NB4 (cell line): ENCODE data around the gene ITLN1.

ENCODE experiments used
- MYC ChIP-seq: IDR thresholded peaks from 2 replicates; pipeline ENCODE4 v1.6.1; 2011; ENCODE audit warnings: low read depth, low read length
- POLR2A ChIP-seq: IDR thresholded peaks from 2 replicates; pipeline ENCODE4 v1.6.1; 2011; ENCODE audit warnings: mild to moderate bottlenecking; ENCODE audit not compliant: insufficient read length; ENCODE audit errors: extremely low read depth
- TF ChIP-seq, protein P1 (sequence below): IDR thresholded peaks from one replicate; pipeline ENCODE4 v1.5.1; 2012; ENCODE audit warnings: low read depth, low read length
- TF ChIP-seq, protein P2 (sequence below): IDR thresholded peaks from 2 replicates; pipeline ENCODE4 v1.6.1; 2011; ENCODE audit warnings: low read depth, low read length

DNA sequence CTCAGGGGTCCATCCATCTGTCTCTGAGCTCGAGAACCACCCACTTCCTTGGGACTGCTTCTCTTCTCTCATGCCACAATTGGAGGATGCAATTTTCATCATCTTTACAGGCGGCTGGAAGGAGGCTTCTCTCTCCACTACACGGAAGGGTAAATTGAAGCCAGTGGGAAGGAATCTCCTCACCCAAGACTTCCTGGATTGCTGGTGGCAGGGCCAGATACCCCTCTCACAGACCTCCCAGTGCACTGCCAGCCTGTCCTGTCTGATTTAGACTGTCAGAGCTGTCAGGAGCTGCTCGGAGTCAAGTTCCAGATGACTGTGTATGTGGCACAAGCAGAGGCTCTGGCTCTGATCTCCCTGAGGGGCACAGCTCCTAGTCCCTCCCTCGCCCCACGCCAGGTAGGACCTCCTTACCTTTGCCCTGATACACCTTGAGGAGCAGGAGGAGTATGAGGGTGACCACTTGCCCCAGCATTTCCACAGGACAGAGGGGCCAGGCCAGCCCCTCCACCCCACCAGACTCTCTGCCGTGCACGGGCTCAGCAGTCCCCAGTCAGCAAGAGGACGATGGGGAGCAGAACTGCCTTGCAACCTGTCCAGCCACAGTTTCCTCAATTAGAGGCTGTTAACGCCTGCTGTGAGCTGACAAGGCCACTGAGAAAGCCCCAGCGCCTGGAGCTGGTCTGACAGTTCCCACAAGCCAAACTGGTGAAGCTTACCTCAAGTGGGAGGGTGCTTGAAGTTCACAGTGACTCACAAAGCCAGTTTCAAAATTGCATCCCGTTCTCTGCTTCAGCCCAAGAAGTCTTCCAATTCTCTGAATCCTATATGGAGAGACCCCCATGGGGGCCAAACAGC, 22.5 kb downstream of the ITLN1 start, which contains the start of gene CD244:
- TF ChIP-seq, protein P1, sequence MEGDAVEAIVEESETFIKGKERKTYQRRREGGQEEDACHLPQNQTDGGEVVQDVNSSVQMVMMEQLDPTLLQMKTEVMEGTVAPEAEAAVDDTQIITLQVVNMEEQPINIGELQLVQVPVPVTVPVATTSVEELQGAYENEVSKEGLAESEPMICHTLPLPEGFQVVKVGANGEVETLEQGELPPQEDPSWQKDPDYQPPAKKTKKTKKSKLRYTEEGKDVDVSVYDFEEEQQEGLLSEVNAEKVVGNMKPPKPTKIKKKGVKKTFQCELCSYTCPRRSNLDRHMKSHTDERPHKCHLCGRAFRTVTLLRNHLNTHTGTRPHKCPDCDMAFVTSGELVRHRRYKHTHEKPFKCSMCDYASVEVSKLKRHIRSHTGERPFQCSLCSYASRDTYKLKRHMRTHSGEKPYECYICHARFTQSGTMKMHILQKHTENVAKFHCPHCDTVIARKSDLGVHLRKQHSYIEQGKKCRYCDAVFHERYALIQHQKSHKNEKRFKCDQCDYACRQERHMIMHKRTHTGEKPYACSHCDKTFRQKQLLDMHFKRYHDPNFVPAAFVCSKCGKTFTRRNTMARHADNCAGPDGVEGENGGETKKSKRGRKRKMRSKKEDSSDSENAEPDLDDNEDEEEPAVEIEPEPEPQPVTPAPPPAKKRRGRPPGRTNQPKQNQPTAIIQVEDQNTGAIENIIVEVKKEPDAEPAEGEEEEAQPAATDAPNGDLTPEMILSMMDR, result no peak
- TF ChIP-seq MYC (0 out of 2 replicates have a peak, but pooled peaks have one; percentile 47), POLR2A (no peak)
- TF ChIP-seq, protein P2, sequence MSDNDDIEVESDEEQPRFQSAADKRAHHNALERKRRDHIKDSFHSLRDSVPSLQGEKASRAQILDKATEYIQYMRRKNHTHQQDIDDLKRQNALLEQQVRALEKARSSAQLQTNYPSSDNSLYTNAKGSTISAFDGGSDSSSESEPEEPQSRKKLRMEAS, result peak; percentile 52; the same call in 1 of the 2 replicates
